K562 (cell line): Measurements from ENCODE around the gene GRIN2A.

Experiments
- FOXK1 ChIP-seq: sonication (generic); formaldehyde crosslinking; IDR thresholded peaks from 2 replicates; pipeline ENCODE4 v1.8.0; 2022; ENCODE audit warnings: missing genetic modification reagents, mild to moderate bottlenecking, borderline replicate concordance
- MXI1 ChIP-seq: IDR thresholded peaks from 2 replicates; pipeline ENCODE4 v1.6.1; 2011; ENCODE audit warnings: low read depth, mild to moderate bottlenecking, improper control_type of control experiment, low read length
- RHOXF2B ChIP-seq: fragments of 250-450 bp; sonication (Bioruptor Pico); conservative IDR thresholded peaks from 2 replicates; pipeline ENCODE4 v1.5.1; 2021
- ZBTB40 ChIP-seq, 2 experiments: fragments of 450-650 bp in 1 of 2; sonication (generic) in 1 of 2; formaldehyde crosslinking in 1 of 2; IDR thresholded peaks; 2 replicates each; pipeline versions ENCODE4 v1.7.1 to v1.9.0; 2016 to 2022; ENCODE audit warnings: inconsistent platforms in 1 of 2, mild to moderate bottlenecking in 1 of 2, missing genetic modification reagents in 1 of 2

- no peak for TF ChIP-seq FOXK1
- no peak for TF ChIP-seq RHOXF2B (CRISPR knock-in tag)
- no peak for TF ChIP-seq ZBTB40 (IDR thresholded peaks at IDR 0.05)
- no peak for TF ChIP-seq ZBTB40 (CRISPR knock-in tag; IDR thresholded peaks at IDR 0.05)
- TF ChIP-seq MXI1: no peak
Observed at GRCh38 chr16:10070591-10070990, 111.6 kb downstream of the GRIN2A start.
